CD4-positive, alpha-beta memory T cell (primary cell): Measurements from ENCODE around the gene PPFIA2. TPM values are rescaled to one million over a fixed set of nuclear protein-coding genes. Genes with fewer than 3 reads are reported as not detected.

Experiments used
- CTCF ChIA-PET: fragments of 350-600 bp; sonication (Branson Sonifier 250); formaldehyde crosslinking; loops from one replicate; lab custom pipeline; 2021; ENCODE audit warnings: inconsistent platforms; ENCODE audit not compliant: partially characterized antibody; lab: Charles Lee
- POLR2A ChIA-PET: fragments of 350-600 bp; sonication (Branson Sonifier 250); formaldehyde crosslinking; loops from one replicate; lab custom pipeline; 2021; ENCODE audit not compliant: partially characterized antibody; lab: Charles Lee
- DNase-seq, 5 donors: peaks; one replicate each; pipeline versions ENCODE4 v3.0.0 to v3.0.0-alpha.2; 2020 to 2022; ENCODE audit warnings: mixed read lengths in 1 of 5
- H3K27ac ChIP-seq: one replicate; pipeline ENCODE4 v1.7.0; 2013; ENCODE audit warnings: low read depth, low read length
- H3K27me3 ChIP-seq: 2 replicates; pipeline ENCODE4 v1.7.0; 2013; ENCODE audit warnings: mild to moderate bottlenecking, low read length, moderate library complexity; ENCODE audit not compliant: insufficient read depth
- H3K36me3 ChIP-seq: 2 replicates; pipeline ENCODE4 v1.7.0; 2013; ENCODE audit warnings: mild to moderate bottlenecking, low read length, moderate library complexity; ENCODE audit not compliant: insufficient read depth
- H3K4me1 ChIP-seq: 2 replicates; pipeline ENCODE4 v1.7.0; 2013; ENCODE audit warnings: mild to moderate bottlenecking, low read length, moderate library complexity; ENCODE audit not compliant: insufficient read depth
- H3K4me3 ChIP-seq, 2 donors: one replicate each; pipeline ENCODE4 v1.7.0; 2013; ENCODE audit warnings: low read length in 2 of 2, mild to moderate bottlenecking in 1 of 2
- H3K9me3 ChIP-seq, 2 donors: one replicate each; pipeline ENCODE4 v1.7.0; 2013; ENCODE audit warnings: low read length in 2 of 2, control low read depth in 1 of 2; ENCODE audit not compliant: control insufficient read depth in 1 of 2
- H3K27ac Mint-ChIP-seq, 7 donors: one replicate each; pipeline ENCODE4 v1.8.0; 2020 to 2021; ENCODE audit warnings: mixed read lengths in 7 of 7, mild to moderate bottlenecking in 6 of 7, inconsistent platforms in 3 of 7, moderate library complexity in 3 of 7
- H3K27me3 Mint-ChIP-seq, 2 donors: one replicate each; pipeline ENCODE4 v1.8.0; 2020 to 2021; ENCODE audit warnings: mixed read lengths in 2 of 2
- H3K36me3 Mint-ChIP-seq, 2 donors: one replicate each; pipeline ENCODE4 v1.8.0; 2020 to 2021; ENCODE audit warnings: mixed read lengths in 2 of 2, inconsistent platforms in 1 of 2, mild to moderate bottlenecking in 1 of 2
- H3K4me1 Mint-ChIP-seq, 4 donors: one replicate each; pipeline ENCODE4 v1.8.0; 2020 to 2021; ENCODE audit warnings: mixed read lengths in 4 of 4, mild to moderate bottlenecking in 1 of 4
- H3K4me3 Mint-ChIP-seq, 8 donors: one replicate each; pipeline ENCODE4 v1.8.0; 2020 to 2021; ENCODE audit warnings: mixed read lengths in 8 of 8, mild to moderate bottlenecking in 7 of 8, moderate library complexity in 6 of 8, inconsistent platforms in 3 of 8
- H3K9me3 Mint-ChIP-seq, 8 donors: one replicate each; pipeline ENCODE4 v1.8.0; 2020 to 2021; ENCODE audit warnings: mixed read lengths in 8 of 8, mild to moderate bottlenecking in 5 of 8, inconsistent platforms in 3 of 8, moderate library complexity in 1 of 8
- intact Hi-C: fragments of 100-400 bp; cut with micrococcal nuclease; formaldehyde crosslinking; loops from one replicate; pipeline ENCODE4 v1.15.1; 2023
- polyA plus RNA-seq, 2 donors: library from polyadenylated mRNA; unstranded; fragments of 300-500 nt; fragmentation: Illumina TruSeq; gene quantifications; one replicate each; pipeline ENCODE4 v1.2.3, GENCODE V29; 2021
- total RNA-seq, 2 experiments: library from RNA; stranded (reverse); gene quantifications; one replicate each; pipeline ENCODE4 v1.2.3, GENCODE V29; 2021

Gene PPFIA2
- total and polyA plus RNA-seq, 4 experiments from 2014 or later = not detected

GRCh38 chr12:81297601-81298000, 461.5 kb downstream of the PPFIA2 start:
- Mint-ChIP-seq H3K9me3 (peaks cover 0 to 6% (median 2%) of the 10 kb centered on the region in 8 donors), H3K4me1 (no peaks in the 10 kb centered on the region), H3K27ac (no peak overlapping the region), H3K27me3 (no peaks in the 10 kb centered on the region), H3K36me3 (no peaks in the 10 kb centered on the region), H3K4me3 (no peak overlapping the region)
- Histone ChIP-seq H3K4me1 (no peaks in the 10 kb centered on the region), H3K27ac (no peak overlapping the region), H3K9me3 (no peaks in the 10 kb centered on the region), H3K27me3 (no peaks in the 10 kb centered on the region), H3K36me3 (no peaks in the 10 kb centered on the region), H3K4me3 (no peak overlapping the region)
- ChIA-PET CTCF (no interaction called here), POLR2A (no interaction called here)
- intact Hi-C loops = no loop called here
- no peak for DNase-seq

GRCh38 chr12:81296556-81297305, 462.4 kb downstream of the PPFIA2 start:
- ChIA-PET POLR2A (no interaction called here), CTCF (no interaction called here)
- no peaks in the 10 kb centered on the region for H3K4me1 Mint-ChIP-seq
- no peaks in the 10 kb centered on the region for H3K27me3 Mint-ChIP-seq
- Histone ChIP-seq H3K27me3 (no peaks in the 10 kb centered on the region), H3K4me1 (no peaks in the 10 kb centered on the region), H3K27ac (no peak overlapping the region), H3K4me3 (no peak overlapping the region), H3K9me3 (no peaks in the 10 kb centered on the region), H3K36me3 (no peaks in the 10 kb centered on the region)
- H3K36me3 Mint-ChIP-seq = no peaks in the 10 kb centered on the region
- H3K27ac Mint-ChIP-seq = no peak overlapping the region
- peaks cover 0 to 6% (median 2%) of the 10 kb centered on the region in 8 donors for H3K9me3 Mint-ChIP-seq
- DNase-seq = no peak
- H3K4me3 Mint-ChIP-seq = no peak overlapping the region
- intact Hi-C loops = no loop called here

- H3K36me3 Mint-ChIP-seq = no peaks in the 10 kb centered on the region
- H3K27me3 ChIP-seq = no peaks in the 10 kb centered on the region
- no peak overlapping the region for H3K27ac Mint-ChIP-seq
- ChIA-PET CTCF (no interaction called here), POLR2A (no interaction called here)
- H3K4me3 ChIP-seq = no peak overlapping the region
- H3K27ac ChIP-seq = no peak overlapping the region
- no peak overlapping the region for H3K4me3 Mint-ChIP-seq
- H3K9me3 Mint-ChIP-seq = peaks cover 0 to 6% (median under 1%) of the 10 kb centered on the region in 8 donors
- no peaks in the 10 kb centered on the region for H3K4me1 Mint-ChIP-seq
- DNase-seq = no peak
- H3K9me3 ChIP-seq = no peaks in the 10 kb centered on the region
- H3K27me3 Mint-ChIP-seq = no peaks in the 10 kb centered on the region
- no peaks in the 10 kb centered on the region for H3K4me1 ChIP-seq
- intact Hi-C loops = no loop called here
- no peaks in the 10 kb centered on the region for H3K36me3 ChIP-seq
These were observed 463.9 kb downstream of the PPFIA2 start for GRCh38 chr12:81295251-81295650.

DNA sequence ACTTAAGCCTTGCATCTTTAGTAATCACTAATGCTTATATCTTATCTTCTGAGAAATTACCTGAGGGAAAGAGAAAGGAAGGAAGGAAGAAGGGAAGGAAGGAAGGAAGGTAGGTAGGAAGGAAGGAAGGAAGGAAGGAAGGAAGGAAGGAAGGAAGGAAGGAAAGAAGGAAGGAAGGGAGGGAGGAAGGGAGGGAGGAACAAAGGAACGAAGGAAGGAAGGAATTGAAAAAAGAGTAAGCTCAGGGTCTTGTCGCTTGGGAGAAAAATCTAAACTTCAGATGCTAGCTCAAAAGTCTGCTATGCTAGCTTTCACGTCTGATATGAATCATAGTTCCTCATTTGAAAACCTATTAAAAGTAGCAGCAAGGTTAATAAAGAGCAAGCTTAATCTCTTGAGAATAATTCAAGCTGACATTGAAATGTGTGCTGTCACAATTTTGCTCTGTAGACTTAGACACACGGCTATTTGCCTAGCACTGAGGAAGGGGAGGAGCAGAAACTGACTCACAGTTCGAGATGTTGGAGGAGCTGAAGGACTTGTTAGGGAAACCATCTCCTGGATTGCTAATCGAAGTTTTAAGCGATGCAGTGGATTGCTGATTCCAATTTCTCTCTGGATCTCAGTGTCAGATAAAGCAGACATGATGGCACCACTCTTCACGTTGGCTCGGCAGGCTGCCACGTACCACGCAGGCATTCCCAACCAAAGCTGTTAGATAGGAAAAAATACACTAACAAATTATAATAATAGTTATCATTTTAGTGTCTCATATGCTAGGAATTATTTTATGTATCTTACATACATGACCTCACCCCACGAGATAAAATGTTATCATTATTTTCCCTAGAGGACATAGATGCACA, 464.6 kb downstream of the PPFIA2 start:
- no peaks in the 10 kb centered on the region for H3K27me3 Mint-ChIP-seq
- peaks cover 0 to 6% (median under 1%) of the 10 kb centered on the region in 8 donors for H3K9me3 Mint-ChIP-seq
- Histone ChIP-seq H3K36me3 (no peaks in the 10 kb centered on the region), H3K9me3 (no peaks in the 10 kb centered on the region), H3K27me3 (no peaks in the 10 kb centered on the region), H3K4me1 (no peaks in the 10 kb centered on the region), H3K27ac (no peak overlapping the region), H3K4me3 (no peak overlapping the region)
- no peak overlapping the region for H3K4me3 Mint-ChIP-seq
- H3K36me3 Mint-ChIP-seq = no peaks in the 10 kb centered on the region
- intact Hi-C loops = no loop called here
- ChIA-PET POLR2A (no interaction called here), CTCF (no interaction called here)
- DNase-seq = no peak
- H3K27ac Mint-ChIP-seq = no peak overlapping the region
- no peaks in the 10 kb centered on the region for H3K4me1 Mint-ChIP-seq

DNA sequence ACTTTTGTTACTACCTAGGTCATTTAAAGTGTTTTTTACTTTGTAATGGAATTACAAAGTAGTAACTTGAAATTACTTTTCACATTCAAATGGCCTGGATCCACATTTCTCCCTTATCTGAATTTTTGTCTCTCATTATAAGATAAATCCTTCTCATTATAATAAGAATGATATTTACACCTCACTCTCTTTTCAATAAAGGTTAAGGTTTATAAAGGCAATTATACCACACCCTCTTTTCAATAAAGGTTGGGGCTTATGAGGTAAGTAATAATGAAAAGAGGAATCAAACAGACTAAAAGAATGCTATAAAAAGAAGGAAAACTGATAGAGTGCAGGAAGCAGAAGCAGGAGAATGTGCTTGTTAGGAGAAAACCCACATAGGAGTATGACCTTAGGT, 470.5 kb downstream of the PPFIA2 start:
- ChIA-PET CTCF (no interaction called here), POLR2A (no interaction called here)
- no peak for DNase-seq
- H3K36me3 Mint-ChIP-seq = no peaks in the 10 kb centered on the region
- H3K4me1 Mint-ChIP-seq = no peaks in the 10 kb centered on the region
- H3K9me3 ChIP-seq = no peaks in the 10 kb centered on the region
- intact Hi-C loops = no loop called here
- H3K4me3 Mint-ChIP-seq = no peak overlapping the region
- H3K27me3 ChIP-seq = no peaks in the 10 kb centered on the region
- H3K27me3 Mint-ChIP-seq = no peaks in the 10 kb centered on the region
- H3K4me1 ChIP-seq = no peaks in the 10 kb centered on the region
- H3K36me3 ChIP-seq = no peaks in the 10 kb centered on the region
- no peak overlapping the region for H3K27ac ChIP-seq
- H3K4me3 ChIP-seq = no peak overlapping the region
- peaks cover 0 to 4% (median under 1%) of the 10 kb centered on the region in 8 donors for H3K9me3 Mint-ChIP-seq
- H3K27ac Mint-ChIP-seq = no peak overlapping the region

GRCh38 chr12:81284137-81284536, 475.0 kb downstream of the PPFIA2 start:
- Mint-ChIP-seq H3K27ac (no peak overlapping the region), H3K9me3 (peaks cover 0 to 4% (median 0%) of the 10 kb centered on the region in 8 donors), H3K36me3 (no peaks in the 10 kb centered on the region), H3K4me3 (no peak overlapping the region), H3K4me1 (no peaks in the 10 kb centered on the region), H3K27me3 (no peaks in the 10 kb centered on the region)
- Histone ChIP-seq H3K4me3 (no peak overlapping the region), H3K36me3 (no peaks in the 10 kb centered on the region), H3K4me1 (no peaks in the 10 kb centered on the region), H3K27me3 (no peaks in the 10 kb centered on the region), H3K27ac (no peak overlapping the region), H3K9me3 (no peaks in the 10 kb centered on the region)
- CTCF ChIA-PET = no interaction called here
- DNase-seq = no peak
- POLR2A ChIA-PET = no interaction called here
- intact Hi-C loops = no loop called here

DNA sequence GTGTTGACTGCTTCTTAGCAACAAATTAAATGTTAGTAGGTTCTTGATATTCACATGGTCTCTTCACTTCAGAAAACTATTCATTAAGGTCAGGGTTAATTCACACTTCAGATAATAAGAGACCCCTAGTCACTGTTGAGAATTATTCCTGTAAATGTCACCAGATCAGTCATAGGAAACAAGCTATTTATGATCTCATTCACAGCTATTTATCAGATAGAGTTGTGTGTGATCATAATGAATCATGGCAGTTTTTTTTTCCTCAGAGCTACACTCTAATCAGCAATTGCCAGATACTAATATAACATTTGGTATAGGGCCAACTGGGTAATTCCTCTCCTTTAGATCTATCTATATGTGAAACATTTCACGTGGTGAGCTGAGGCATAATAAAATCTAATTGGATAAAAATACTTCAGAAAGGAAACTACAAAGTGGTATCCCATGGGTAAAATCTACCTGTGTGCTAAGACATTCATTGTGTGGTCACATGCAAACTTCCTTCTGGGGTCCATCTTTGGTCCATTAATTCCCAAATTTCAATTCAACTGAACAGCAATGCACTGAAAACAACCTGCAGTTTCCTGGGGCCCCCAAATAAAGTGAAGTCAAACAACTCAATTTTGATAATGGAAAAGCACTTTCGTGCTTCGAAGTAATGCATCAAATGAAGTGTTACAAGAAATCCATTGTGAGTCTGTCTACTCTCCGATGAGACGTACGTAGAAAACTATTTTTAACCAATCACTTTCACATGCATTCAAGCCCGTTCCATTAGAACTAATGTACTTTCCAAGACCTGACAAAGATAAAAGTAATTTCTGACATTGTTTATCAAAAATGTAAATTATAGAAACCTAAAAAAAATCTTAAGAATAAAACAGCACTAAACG, 484.3 kb downstream of the PPFIA2 start:
- no peaks in the 10 kb centered on the region for H3K4me1 ChIP-seq
- H3K27ac ChIP-seq = no peak overlapping the region
- Mint-ChIP-seq H3K4me3 (no peak overlapping the region), H3K4me1 (no peaks in the 10 kb centered on the region), H3K27me3 (no peaks in the 10 kb centered on the region), H3K36me3 (no peaks in the 10 kb centered on the region), H3K27ac (no peak overlapping the region), H3K9me3 (peaks cover 0 to 12% (median 4%) of the 10 kb centered on the region in 8 donors)
- no peak for DNase-seq
- ChIA-PET POLR2A (no interaction called here), CTCF (no interaction called here)
- no peak overlapping the region for H3K4me3 ChIP-seq
- intact Hi-C loops = no loop called here
- no peaks in the 10 kb centered on the region for H3K36me3 ChIP-seq
- no peaks in the 10 kb centered on the region for H3K27me3 ChIP-seq
- H3K9me3 ChIP-seq = peaks cover 0 to 5% of the 10 kb centered on the region in 2 donors
